A673 (cell line): Measurements from ENCODE around the gene EPB41L4B. TPM values are rescaled to one million over a fixed set of nuclear protein-coding genes. Genes with fewer than 3 reads are reported as not detected.
"Not testable (repeated sequence)": the region's sequence is repeated elsewhere in the genome, so short reads cannot be mapped to it uniquely, and the experiment has no call there.

ENCODE experiments used
- BruUV-seq: library from RNA; stranded (reverse); fragments of 400-500 nt; replicated peaks from 2 replicates; lab custom pipeline; 2021; lab: Mats Ljungman, UMichigan
- CTCF ChIA-PET: fragments of 300-600 bp; sonication (Branson Sonifier 250); formaldehyde crosslinking; loops from one replicate; lab custom pipeline; 2022; ENCODE audit warnings: antibody characterized with exemption; lab: Charles Lee
- POLR2A ChIA-PET: fragments of 300-600 bp; sonication (Branson Sonifier 250); formaldehyde crosslinking; loops from one replicate; lab custom pipeline; 2022; ENCODE audit warnings: antibody characterized with exemption; ENCODE audit not compliant: low non-redundant PET; lab: Charles Lee
- DNase-seq: peaks from one replicate; pipeline ENCODE4 v3.0.0-alpha.2; 2015; ENCODE audit warnings: low spot score
- H3K27ac ChIP-seq: fragments of 200-600 bp; sonication (generic); 2 replicates; pipeline ENCODE4 v1.5.1; 2016; ENCODE audit warnings: mixed run types, low read depth, mild to moderate bottlenecking, mixed read lengths, antibody characterized with exemption, low read length; ENCODE audit not compliant: poor library complexity, severe bottlenecking
- H3K27me3 ChIP-seq: fragments of 200-600 bp; sonication (generic); replicated peaks from 2 replicates; pipeline ENCODE4 v1.6.1; 2017; ENCODE audit warnings: mixed run types, low read depth, mild to moderate bottlenecking, mixed read lengths, antibody characterized with exemption, low read length; ENCODE audit not compliant: insufficient read depth, poor library complexity
- H3K36me3 ChIP-seq: fragments of 200-600 bp; sonication (generic); 2 replicates; pipeline ENCODE4 v1.6.1; 2016; ENCODE audit warnings: mixed run types, mild to moderate bottlenecking, mixed read lengths, antibody characterized with exemption, low read length; ENCODE audit not compliant: insufficient read depth, poor library complexity, severe bottlenecking
- H3K4me1 ChIP-seq: fragments of 200-600 bp; sonication (generic); 2 replicates; pipeline ENCODE4 v1.6.1; 2017; ENCODE audit warnings: mixed run types, mild to moderate bottlenecking, mixed read lengths, antibody characterized with exemption, low read length; ENCODE audit not compliant: insufficient read depth, poor library complexity, severe bottlenecking
- H3K4me3 ChIP-seq: fragments of 200-600 bp; sonication (generic); 2 replicates; pipeline ENCODE4 v1.5.1; 2016; ENCODE audit warnings: low read depth, mixed run types, mild to moderate bottlenecking, mixed read lengths, low read length; ENCODE audit not compliant: poor library complexity, severe bottlenecking
- H3K9me3 ChIP-seq: fragments of 200-600 bp; sonication (generic); 2 replicates; pipeline ENCODE4 v1.6.1; 2016; ENCODE audit warnings: mixed run types, low read depth, mild to moderate bottlenecking, mixed read lengths, antibody characterized with exemption, low read length; ENCODE audit not compliant: poor library complexity, severe bottlenecking
- EZH2 ChIP-seq: fragments of 200-600 bp; sonication (generic); IDR thresholded peaks from 2 replicates; pipeline ENCODE4 v1.6.1; 2017; ENCODE audit warnings: borderline replicate concordance, low read depth, mild to moderate bottlenecking, mixed read lengths, antibody characterized with exemption, low read length; ENCODE audit not compliant: poor library complexity, severe bottlenecking
- intact Hi-C: fragments of 100-400 bp; cut with micrococcal nuclease; formaldehyde crosslinking; loops from one replicate; pipeline ENCODE4 v1.10.0; 2022; ENCODE audit not compliant: unreplicated experiment
- total RNA-seq: library from RNA; stranded (reverse); gene quantifications from 2 replicates; pipeline ENCODE4 v1.2.3, GENCODE V29; 2021
- TF ChIP-seq, protein P1 (sequence below): fragments of 300-800, 200-600 bp; sonication (generic); conservative IDR thresholded peaks from 2 replicates; pipeline ENCODE4 v1.5.1; 2017; ENCODE audit warnings: low read depth, mild to moderate bottlenecking, antibody characterized with exemption, low read length, moderate library complexity, mixed read lengths

EPB41L4B gene
- total RNA-seq, 1 experiment from 2014 or later = not detected

DNA sequence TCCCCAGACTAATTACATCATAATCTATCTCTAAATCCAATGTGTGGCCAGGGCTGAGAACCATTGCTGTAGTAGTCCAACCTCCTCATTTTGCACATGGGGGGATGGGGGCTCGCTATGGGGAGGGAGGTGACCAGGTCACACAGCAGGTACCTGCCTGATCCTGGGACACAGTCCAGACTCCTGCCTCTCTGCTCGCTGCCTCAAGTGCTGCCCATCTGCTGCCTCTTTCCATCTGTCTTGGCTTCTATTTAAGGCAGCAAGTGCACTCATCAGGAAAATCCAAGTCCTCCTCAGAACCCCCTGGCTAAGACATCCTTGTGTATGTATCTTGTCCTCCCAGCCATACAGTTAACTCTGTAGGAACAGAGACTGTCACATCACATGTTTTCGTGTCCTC is 96.1 kb downstream of the EPB41L4B start:
- intact Hi-C loops = no loop called here
- BruUV-seq = no TSS peak
- ChIA-PET CTCF (no interaction called here), POLR2A (no interaction called here)
- Histone ChIP-seq H3K27ac (no peak overlapping the region), H3K4me3 (no peak overlapping the region), H3K9me3 (no peaks in the 10 kb centered on the region), H3K27me3 (peaks cover 3% of the 10 kb centered on the region), H3K4me1 (no peaks in the 10 kb centered on the region), H3K36me3 (no peaks in the 10 kb centered on the region)
- no peak for DNase-seq
- TF ChIP-seq, protein P1, sequence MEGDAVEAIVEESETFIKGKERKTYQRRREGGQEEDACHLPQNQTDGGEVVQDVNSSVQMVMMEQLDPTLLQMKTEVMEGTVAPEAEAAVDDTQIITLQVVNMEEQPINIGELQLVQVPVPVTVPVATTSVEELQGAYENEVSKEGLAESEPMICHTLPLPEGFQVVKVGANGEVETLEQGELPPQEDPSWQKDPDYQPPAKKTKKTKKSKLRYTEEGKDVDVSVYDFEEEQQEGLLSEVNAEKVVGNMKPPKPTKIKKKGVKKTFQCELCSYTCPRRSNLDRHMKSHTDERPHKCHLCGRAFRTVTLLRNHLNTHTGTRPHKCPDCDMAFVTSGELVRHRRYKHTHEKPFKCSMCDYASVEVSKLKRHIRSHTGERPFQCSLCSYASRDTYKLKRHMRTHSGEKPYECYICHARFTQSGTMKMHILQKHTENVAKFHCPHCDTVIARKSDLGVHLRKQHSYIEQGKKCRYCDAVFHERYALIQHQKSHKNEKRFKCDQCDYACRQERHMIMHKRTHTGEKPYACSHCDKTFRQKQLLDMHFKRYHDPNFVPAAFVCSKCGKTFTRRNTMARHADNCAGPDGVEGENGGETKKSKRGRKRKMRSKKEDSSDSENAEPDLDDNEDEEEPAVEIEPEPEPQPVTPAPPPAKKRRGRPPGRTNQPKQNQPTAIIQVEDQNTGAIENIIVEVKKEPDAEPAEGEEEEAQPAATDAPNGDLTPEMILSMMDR = no peak
- TF ChIP-seq EZH2 = no peak

DNA sequence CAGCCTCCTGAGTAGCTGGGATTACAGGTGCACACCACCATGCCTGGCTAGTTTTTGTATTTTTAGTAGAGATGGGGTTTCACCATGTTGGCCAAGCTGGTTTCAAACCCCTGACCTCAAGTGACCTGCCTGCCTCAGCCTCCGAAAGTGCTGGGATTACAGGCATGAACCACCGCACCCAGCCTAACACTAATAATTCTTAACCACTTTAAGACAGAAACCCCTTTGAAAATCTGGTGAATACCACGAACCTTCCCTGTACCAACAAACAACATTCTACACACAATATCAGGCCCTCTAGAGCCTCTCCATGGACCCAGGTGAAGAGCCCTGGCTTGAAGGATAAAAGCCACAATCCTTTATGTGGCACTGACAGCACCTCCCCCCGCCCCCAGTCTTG is 102.6 kb downstream of the EPB41L4B start:
- intact Hi-C loops, H3K4me3 ChIP-seq, CTCF ChIA-PET, H3K9me3 ChIP-seq, H3K4me1 ChIP-seq, POLR2A ChIA-PET, DNase-seq, BruUV-seq, H3K36me3 ChIP-seq, H3K27ac ChIP-seq, H3K27me3 ChIP-seq: not testable (repeated sequence)

DNA sequence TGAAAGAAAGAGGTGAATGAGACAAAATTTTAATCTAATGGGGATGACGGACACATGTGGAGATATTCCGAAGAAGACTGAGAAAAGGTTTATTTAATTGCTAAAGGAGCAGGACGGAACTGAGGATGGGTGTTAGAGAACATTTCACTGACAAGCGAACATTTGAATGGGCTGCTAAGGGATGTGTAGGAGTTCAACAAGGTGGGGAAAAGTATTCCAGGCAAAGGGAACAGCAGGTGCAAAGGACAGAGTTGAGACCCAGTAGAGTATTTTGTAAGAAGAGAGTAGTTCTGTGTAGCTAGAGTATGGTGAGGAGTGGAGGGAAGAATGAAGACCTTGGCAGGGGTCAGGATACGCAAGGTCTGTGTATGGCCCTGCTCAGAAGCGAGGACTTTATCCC is 106.4 kb downstream of the EPB41L4B start:
- Histone ChIP-seq H3K27me3 (peaks cover 16% of the 10 kb centered on the region), H3K9me3 (no peaks in the 10 kb centered on the region), H3K4me3 (no peak overlapping the region), H3K36me3 (no peaks in the 10 kb centered on the region), H3K4me1 (no peaks in the 10 kb centered on the region), H3K27ac (no peak overlapping the region)
- ChIA-PET CTCF (no interaction called here), POLR2A (no interaction called here)
- DNase-seq = no peak
- no TSS peak for BruUV-seq
- intact Hi-C loops = no loop called here
- TF ChIP-seq EZH2 = no peak
- TF ChIP-seq, protein P1 = no peak

DNA sequence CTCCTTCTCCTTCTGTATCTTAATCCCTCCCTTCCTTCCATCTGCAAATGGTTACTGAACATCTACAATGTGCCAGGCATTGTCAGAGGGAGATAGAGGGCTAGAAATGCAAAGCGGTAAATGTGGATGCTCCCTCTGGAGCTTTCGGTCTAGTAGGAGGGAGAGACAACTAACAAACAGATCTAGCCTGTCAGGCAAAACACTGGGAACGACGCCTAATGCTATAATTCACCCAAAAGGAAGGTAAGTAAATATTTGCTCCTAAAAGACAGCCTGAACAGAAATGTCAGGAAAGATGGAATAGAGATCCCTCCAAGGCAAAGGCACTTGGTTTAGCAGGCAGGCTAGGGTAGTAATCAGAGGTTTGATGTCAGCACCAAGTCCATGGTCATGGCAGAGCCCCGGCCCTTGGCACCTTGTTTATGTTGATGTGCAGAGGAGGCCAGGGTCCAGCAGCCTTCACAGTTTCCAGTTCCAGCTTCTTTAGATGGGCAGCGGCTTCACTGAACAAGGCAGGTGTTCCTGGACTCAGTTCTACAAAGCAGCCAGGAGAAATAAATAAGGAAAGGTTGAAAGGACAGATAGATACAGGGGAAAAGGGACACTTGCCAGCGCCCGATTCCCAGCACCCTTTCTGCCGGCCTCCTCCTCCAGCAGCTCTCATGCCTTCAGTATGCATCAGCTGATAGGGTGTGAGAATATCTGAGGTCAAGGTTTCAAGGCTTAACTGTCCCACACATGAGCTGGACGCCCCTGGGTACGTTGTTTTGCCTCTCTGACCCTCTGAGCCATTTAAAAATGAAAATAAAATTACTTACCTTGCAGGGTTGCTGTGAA is 107.4 kb downstream of the EPB41L4B start:
- H3K4me1 ChIP-seq = no peaks in the 10 kb centered on the region
- no peak overlapping the region for H3K4me3 ChIP-seq
- no peaks in the 10 kb centered on the region for H3K9me3 ChIP-seq
- ChIA-PET POLR2A (no interaction called here), CTCF (no interaction called here)
- TF ChIP-seq, protein P1 = no peak
- no peak for TF ChIP-seq EZH2
- DNase-seq = no peak
- H3K27me3 ChIP-seq = peaks cover 16% of the 10 kb centered on the region
- intact Hi-C loops = no loop called here
- no peaks in the 10 kb centered on the region for H3K36me3 ChIP-seq
- H3K27ac ChIP-seq = no peak overlapping the region
- no TSS peak for BruUV-seq
